ENCODE data around the gene KARS1.
"Not testable (repeated sequence)": the region's sequence is repeated elsewhere in the genome, so short reads cannot be mapped to it uniquely, and the experiment has no call there.

KARS1 gene

GRCh38 chr16:75622761-75623605 lies 24.5 kb downstream of the KARS1 start, which contains the start of gene ADAT1:
Gene ADAT1 (minus strand): TSS chr16:75623281. CDS start chr16:75620799, 2,482 bp downstream.
- peak; percentile 39 for DNase-seq

- DNase-seq, result no peak
Observed at GRCh38 chr16:75621170-75621477, 26.3 kb downstream of the KARS1 start.

GRCh38 chr16:75620326-75621169 lies 26.9 kb downstream of the KARS1 start:
- DNase-seq, result no peak

DNA sequence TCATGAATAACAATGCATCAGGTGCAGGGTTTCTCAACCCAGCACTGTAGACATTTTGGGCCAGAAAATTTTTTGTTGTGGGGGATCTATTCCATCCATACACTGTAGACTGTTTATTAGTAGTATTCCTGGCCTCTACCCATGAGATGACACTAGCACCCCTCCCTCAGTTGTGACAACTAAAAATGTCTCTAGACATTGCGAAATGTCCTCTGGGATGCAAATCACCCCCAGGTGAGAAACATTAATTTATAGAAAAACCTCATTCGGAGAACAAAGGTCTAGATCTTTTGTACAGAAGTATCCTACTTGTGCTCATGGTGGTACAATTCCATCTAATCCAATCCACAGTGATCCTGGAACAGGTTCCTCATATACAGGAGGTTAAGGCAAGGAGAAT lies 28.7 kb downstream of the KARS1 start:
- DNase-seq, result no peak

DNA sequence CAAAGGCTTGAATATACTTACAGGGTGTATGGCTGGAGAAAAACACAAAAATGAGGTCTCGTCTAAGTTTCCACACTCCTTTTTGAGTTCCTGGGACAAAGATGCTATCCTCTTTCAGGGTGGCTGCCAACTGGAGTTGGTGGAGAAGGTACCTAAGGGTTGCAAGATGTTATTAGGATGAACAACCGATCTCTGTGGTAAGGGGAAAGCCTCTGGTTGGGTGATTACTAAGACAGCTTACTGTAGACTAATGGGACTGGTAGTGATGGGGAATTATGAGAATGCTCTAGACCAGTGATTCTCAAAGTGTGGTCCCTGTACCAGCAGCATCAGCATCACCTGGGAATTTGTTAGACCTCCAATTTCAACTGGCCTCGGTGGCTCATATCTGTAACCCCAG lies 30.3 kb downstream of the KARS1 start:
- DNase-seq, result no peak

GRCh38 chr16:75616521-75617010 lies 30.9 kb downstream of the KARS1 start:
- no peak for DNase-seq

GRCh38 chr16:75615619-75616018 lies 31.8 kb downstream of the KARS1 start:
- no peak for DNase-seq

DNA sequence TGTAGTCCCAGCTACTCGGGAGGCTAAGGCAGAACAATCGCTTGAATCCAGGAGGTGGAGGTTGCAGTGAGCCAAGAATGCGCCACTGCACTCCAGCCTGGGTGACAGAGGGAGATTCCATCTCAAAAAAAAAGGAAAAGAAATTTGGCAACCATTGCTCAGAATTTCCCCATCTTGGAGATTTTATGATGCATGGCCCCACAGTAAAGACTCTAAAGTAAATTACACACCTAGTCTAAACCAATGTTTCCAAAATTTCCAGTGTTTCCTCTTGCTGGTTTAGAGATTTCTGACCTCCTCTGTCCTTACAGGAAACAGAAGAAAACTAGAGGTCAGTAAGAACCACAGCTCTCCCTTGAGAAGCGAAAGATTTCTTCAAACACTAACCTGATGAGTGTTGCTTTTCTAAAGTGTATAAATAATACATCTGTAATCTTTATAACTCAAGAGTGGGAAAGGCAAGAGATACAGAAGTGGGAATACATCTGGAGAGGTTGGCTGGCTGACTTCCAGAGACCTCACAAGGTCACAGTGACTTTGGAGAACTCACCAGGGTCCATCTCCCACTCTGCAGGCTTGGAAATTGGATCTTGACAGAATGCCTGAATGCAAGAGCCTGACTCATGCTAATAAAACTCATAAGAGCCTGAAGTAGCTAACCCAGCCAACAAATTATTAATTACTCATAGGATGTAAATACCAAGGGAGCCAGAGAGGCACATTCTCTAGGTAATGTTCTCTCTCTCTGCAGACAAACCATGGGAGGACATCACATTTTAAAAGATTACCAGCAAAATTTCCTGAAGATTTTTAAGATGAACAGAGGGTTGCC lies 33.2 kb downstream of the KARS1 start:
- no peak for DNase-seq

DNA sequence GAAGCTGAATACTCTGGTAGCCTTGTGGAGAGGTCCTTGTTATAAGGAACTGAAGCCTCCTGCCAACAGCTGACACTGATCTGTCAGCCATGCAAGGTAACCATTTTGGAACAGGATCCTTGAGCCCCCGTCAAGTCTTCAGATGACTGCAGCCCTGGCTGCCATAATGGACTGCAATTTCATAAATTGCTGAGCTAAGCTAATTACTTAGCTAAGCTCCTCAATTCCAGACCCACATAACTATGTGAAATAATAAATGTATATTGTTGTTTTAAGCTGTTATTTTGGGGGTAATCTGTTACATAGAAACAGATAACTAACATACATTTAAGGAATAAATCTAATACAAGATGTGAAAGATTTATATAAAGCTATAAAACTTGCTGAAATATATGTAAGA lies 41.0 kb downstream of the KARS1 start:
- no peak for DNase-seq

GRCh38 chr16:75603241-75603640 lies 44.2 kb downstream of the KARS1 start:
- no peak for DNase-seq

- DNase-seq, result no peak
Observed at GRCh38 chr16:75599452-75600277, 47.8 kb downstream of the KARS1 start.

- no peak for DNase-seq
Observed at GRCh38 chr16:75593825-75594820, 53.3 kb downstream of the KARS1 start.

DNA sequence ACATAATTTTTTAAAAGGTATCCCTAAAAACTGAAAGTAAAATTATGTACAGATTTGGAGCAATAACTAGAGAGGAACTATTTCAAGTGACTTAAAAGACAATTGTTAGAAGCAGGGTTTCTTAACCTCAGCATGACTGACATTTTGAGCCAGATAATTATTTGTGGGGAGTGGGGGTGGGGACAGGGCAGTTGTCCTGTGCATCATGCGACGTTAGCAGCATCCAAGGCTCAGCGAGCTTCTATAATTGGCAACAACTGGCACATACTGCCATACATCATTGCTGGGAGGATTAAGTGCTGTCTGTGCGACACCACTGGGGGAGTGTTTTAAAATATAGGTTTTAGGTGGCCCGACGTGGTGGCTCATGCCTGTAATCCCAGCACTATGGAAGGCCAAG lies 54.2 kb downstream of the KARS1 start:
- DNase-seq, result no peak

DNA sequence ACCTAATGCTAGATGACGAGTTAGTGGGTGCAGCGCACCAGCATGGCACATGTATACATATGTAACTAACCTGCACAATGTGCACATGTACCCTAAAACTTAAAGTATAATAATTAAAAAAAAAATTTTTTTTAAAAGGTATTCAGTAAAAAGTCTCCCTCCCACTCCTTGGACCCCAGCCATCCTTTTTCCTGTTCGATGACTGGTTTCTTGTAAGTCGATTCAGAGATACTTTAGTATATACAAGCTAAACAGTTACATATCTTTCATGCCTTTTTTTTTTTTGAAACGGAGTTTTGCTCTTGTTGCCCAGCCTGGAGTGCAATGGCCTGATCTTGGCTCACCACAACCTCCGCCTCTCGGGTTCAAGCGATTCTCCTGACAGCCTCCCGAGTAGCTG lies 55.5 kb downstream of the KARS1 start:
- DNase-seq, result not testable (repeated sequence)

GRCh38 chr16:75590920-75591843 lies 56.3 kb downstream of the KARS1 start:
- no peak for DNase-seq

GRCh38 chr16:75589306-75589705 lies 58.2 kb downstream of the KARS1 start:
- no peak for DNase-seq

DNA sequence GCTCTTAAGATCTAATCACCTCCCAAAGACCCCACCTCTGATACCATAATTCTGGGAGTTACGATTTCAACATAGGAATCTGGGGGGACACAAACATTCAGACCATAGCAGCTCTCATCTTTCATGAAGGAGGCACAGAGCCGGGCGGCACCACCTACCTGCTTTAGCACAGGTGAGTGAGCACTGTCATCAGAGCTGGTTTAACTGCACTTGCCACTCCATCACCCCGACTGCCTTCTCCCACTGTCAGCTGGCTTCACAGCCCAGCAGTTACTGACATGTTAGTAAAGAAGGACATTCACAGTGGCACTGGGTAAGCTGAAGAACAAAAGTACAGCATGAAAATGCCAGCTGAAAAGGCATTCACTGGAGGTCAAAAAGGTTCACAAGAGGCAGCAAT lies 58.7 kb downstream of the KARS1 start:
- DNase-seq, result no peak

- DNase-seq, result no peak
Observed at GRCh38 chr16:75584108-75584507, 63.4 kb downstream of the KARS1 start.

- DNase-seq, result no peak
Observed at GRCh38 chr16:75579281-75579834, 68.1 kb downstream of the KARS1 start.

All from NCI-H187 treated with DMSO at 0.1 percent for 48 hours (cell line).